WTC11 (cell line): Measurements from ENCODE around the gene IFRD1. TPM values are rescaled to one million over a fixed set of nuclear protein-coding genes. Genes with fewer than 3 reads are reported as not detected.

Experiments used
- ATAC-seq: fragments of 200-7000 bp; cut with Tn5 transposase; 2 replicates; pipeline ENCODE4 v1.10.0; 2021; ENCODE audit warnings: mild to moderate bottlenecking, moderate library complexity
- CTCF ChIA-PET: fragments of 300-600 bp; sonication (Branson Sonifier 250); formaldehyde crosslinking; loops from one replicate; lab custom pipeline; 2021; ENCODE audit warnings: antibody characterized with exemption; lab: Charles Lee
- POLR2A ChIA-PET: fragments of 350-600 bp; sonication (Branson Sonifier 250); formaldehyde crosslinking; loops from one replicate; lab custom pipeline; 2021; ENCODE audit warnings: antibody characterized with exemption; lab: Charles Lee
- DNase-seq: peaks from one replicate; pipeline ENCODE4 v3.0.0; 2021; ENCODE audit warnings: low spot score
- H3K27ac Mint-ChIP-seq: 2 replicates; pipeline ENCODE4 v1.8.0; 2021; ENCODE audit warnings: mixed read lengths
- H3K27me3 Mint-ChIP-seq: 2 replicates; pipeline ENCODE4 v1.8.0; 2021; ENCODE audit warnings: low read depth, mild to moderate bottlenecking, moderate library complexity, mixed read lengths
- H3K36me3 Mint-ChIP-seq: 2 replicates; pipeline ENCODE4 v1.8.0; 2021; ENCODE audit warnings: mixed read lengths
- H3K4me1 Mint-ChIP-seq: 2 replicates; pipeline ENCODE4 v1.8.0; 2022; ENCODE audit warnings: mixed read lengths
- H3K4me3 Mint-ChIP-seq: 2 replicates; pipeline ENCODE4 v1.8.0; 2021; ENCODE audit warnings: mild to moderate bottlenecking, moderate library complexity, mixed read lengths
- H3K9me3 Mint-ChIP-seq: 2 replicates; pipeline ENCODE4 v1.8.0; 2021; ENCODE audit warnings: mixed read lengths
- ATF1 ChIP-seq: sonication (generic); formaldehyde crosslinking; IDR thresholded peaks from 2 replicates; pipeline ENCODE4 v1.8.1; 2023; ENCODE audit warnings: mild to moderate bottlenecking, moderate library complexity, missing genetic modification reagents
- ETV6 ChIP-seq: sonication (generic); formaldehyde crosslinking; IDR thresholded peaks from 2 replicates; pipeline ENCODE4 v1.8.1; 2022; ENCODE audit warnings: mild to moderate bottlenecking, missing genetic modification reagents
- GABPB1 ChIP-seq: sonication (generic); formaldehyde crosslinking; IDR thresholded peaks from 2 replicates; pipeline ENCODE4 v1.8.1; 2023; ENCODE audit warnings: mild to moderate bottlenecking, missing genetic modification reagents
- GRHL2 ChIP-seq: fragments of 250-450 bp; sonication (Bioruptor Pico); IDR thresholded peaks from 2 replicates; pipeline ENCODE4 v1.8.0; 2022; ENCODE audit warnings: mild to moderate bottlenecking, moderate library complexity; ENCODE audit not compliant: insufficient replicate concordance, severe bottlenecking
- GTF2I ChIP-seq: fragments of 250-450 bp; sonication (Bioruptor Pico); conservative IDR thresholded peaks from 2 replicates; pipeline ENCODE4 v1.4.0; 2021; ENCODE audit warnings: mild to moderate bottlenecking
- IRF2 ChIP-seq: sonication (generic); formaldehyde crosslinking; IDR thresholded peaks from 2 replicates; pipeline ENCODE4 v1.8.0; 2022; ENCODE audit warnings: low read depth, missing genetic modification reagents, borderline replicate concordance
- NFYB ChIP-seq: sonication (generic); formaldehyde crosslinking; conservative IDR thresholded peaks from 2 replicates; pipeline ENCODE4 v1.8.0; 2022; ENCODE audit warnings: low read depth, missing genetic modification reagents
- NR3C1 ChIP-seq: sonication (generic); formaldehyde crosslinking; conservative IDR thresholded peaks from 2 replicates; pipeline ENCODE4 v1.8.1; 2023; ENCODE audit warnings: low read depth, mild to moderate bottlenecking, missing genetic modification reagents
- OVOL2 ChIP-seq: fragments of 250-450 bp; sonication (Bioruptor Pico); IDR thresholded peaks from 2 replicates; pipeline ENCODE4 v1.9.0; 2021; ENCODE audit warnings: mild to moderate bottlenecking, borderline replicate concordance
- TCF7 ChIP-seq: sonication (generic); formaldehyde crosslinking; IDR thresholded peaks from 2 replicates; pipeline ENCODE4 v1.8.0; 2022; ENCODE audit warnings: mild to moderate bottlenecking, low read depth, missing genetic modification reagents, moderate library complexity
- ZBTB21 ChIP-seq: sonication (generic); formaldehyde crosslinking; IDR thresholded peaks from 2 replicates; pipeline ENCODE4 v1.8.1; 2023; ENCODE audit warnings: mild to moderate bottlenecking, missing genetic modification reagents, borderline replicate concordance
- ZNF232 ChIP-seq: sonication (generic); formaldehyde crosslinking; IDR thresholded peaks from 2 replicates; pipeline ENCODE4 v1.8.0; 2022; ENCODE audit warnings: mild to moderate bottlenecking, missing genetic modification reagents
- total RNA-seq: library from RNA; stranded (reverse); gene quantifications from 3 replicates; pipeline ENCODE4 v1.2.3, GENCODE V29; 2021
- TF ChIP-seq, protein P1 (sequence below): sonication (generic); formaldehyde crosslinking; IDR thresholded peaks from 2 replicates; pipeline ENCODE4 v1.8.1; 2022; ENCODE audit warnings: missing genetic modification reagents, borderline replicate concordance
- TF ChIP-seq, protein P2 (sequence below): sonication (generic); formaldehyde crosslinking; IDR thresholded peaks from 2 replicates; pipeline ENCODE4 v1.8.1; 2023; ENCODE audit warnings: mild to moderate bottlenecking, moderate library complexity, missing genetic modification reagents
- TF ChIP-seq, protein P3 (sequence below): fragments of 250-450 bp; sonication (Bioruptor Pico); IDR thresholded peaks from 2 replicates; pipeline ENCODE4 v2.1.2; 2022; ENCODE audit warnings: mild to moderate bottlenecking, moderate library complexity
- TF ChIP-seq, protein P4 (sequence below): fragments of 200-600 bp; IDR thresholded peaks from 2 replicates; pipeline ENCODE4 v1.8.0; 2022; ENCODE audit warnings: antibody characterized with exemption
- TF ChIP-seq, protein P5 (sequence below): sonication (generic); formaldehyde crosslinking; IDR thresholded peaks from 2 replicates; pipeline ENCODE4 v1.8.0; 2022; ENCODE audit warnings: mild to moderate bottlenecking, missing genetic modification reagents
- TF ChIP-seq, protein P6 (sequence below): sonication (generic); formaldehyde crosslinking; IDR thresholded peaks from 2 replicates; pipeline ENCODE4 v1.8.1; 2023; ENCODE audit warnings: mild to moderate bottlenecking, missing genetic modification reagents, borderline replicate concordance
- TF ChIP-seq, protein P7 (sequence below): fragments of 250-450 bp; sonication (Bioruptor Pico); IDR thresholded peaks from 2 replicates; pipeline ENCODE4 v1.9.0; 2021; ENCODE audit warnings: mild to moderate bottlenecking
- TF ChIP-seq, protein P8 (sequence below): sonication (generic); formaldehyde crosslinking; IDR thresholded peaks from 2 replicates; pipeline ENCODE4 v1.8.1; 2023; ENCODE audit warnings: mild to moderate bottlenecking, missing genetic modification reagents, moderate library complexity
- TF ChIP-seq, protein P9 (sequence below): sonication (generic); formaldehyde crosslinking; IDR thresholded peaks from 2 replicates; pipeline ENCODE4 v1.8.1; 2023; ENCODE audit warnings: mild to moderate bottlenecking, missing genetic modification reagents

IFRD1 gene
- total RNA-seq, 1 experiment from 2014 or later, result 31.2 TPM

DNA sequence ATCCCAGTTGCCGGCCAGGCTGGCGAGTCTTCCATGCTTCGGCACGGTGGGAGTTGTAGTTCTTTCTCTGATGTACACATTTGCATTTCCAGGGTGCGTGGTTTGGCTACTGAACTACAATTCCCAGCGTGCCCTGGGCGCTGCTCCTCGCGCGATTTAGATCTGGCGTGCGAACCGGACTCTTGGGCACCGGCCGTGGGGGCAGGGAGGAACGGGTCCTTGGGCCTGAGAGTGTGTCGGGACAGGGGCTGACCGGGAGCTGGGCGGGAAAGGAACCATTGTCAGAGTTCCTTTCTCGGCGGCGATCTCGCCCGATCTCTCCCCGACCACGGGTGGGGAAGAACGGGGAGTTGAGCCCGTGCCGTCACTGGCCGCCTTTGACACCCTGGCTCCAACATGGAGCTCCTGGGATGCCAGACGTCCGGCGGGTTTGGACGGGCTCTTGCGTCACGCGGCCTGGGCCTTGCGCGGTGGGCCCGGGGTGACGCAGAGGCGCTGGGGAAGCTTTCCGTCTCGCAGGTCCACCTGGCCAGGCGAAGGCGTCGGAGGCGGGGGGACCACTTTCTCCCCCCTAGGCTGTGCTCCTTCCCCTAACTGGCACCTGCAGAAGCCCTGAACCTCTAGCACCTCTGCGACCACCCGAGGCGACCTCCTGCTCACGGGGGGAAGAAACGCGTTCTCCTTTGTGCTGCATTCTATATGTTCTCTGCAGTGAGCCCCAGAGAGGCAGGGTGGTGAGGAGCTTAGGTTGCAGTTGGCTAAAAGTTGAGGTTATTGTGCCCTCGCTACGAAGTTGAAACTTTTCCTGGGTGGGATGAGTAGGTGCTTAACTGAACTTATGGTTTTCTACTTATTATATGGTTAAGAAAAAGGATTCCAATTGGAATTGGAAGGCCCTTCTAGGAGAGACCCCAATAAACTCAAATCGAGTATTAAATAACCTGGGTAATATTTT lies 824 bp downstream of the IFRD1 start:
- POLR2A ChIA-PET, result interaction anchor here (0.7 to 2.4 kb wide), 16 partner anchors 8 to 694 kb away, joined by 3 to 18 read pairs (median 4); partner anchors contain the start of genes DOCK4, LSMEM1 and ZNF277
- peak overlapping the region; percentile 99 for H3K27ac Mint-ChIP-seq
- peaks cover 33% of the 10 kb centered on the region for H3K4me1 Mint-ChIP-seq
- no peaks in the 10 kb centered on the region for H3K27me3 Mint-ChIP-seq
- CTCF ChIA-PET, result interaction anchor here (0.9 to 2.9 kb wide), 6 partner anchors 23 to 709 kb away, joined by 3 to 11 read pairs (median 6); no protein-coding TSS in a partner anchor
- peak overlapping the region; percentile 94 for H3K4me3 Mint-ChIP-seq
- DNase-seq, result peak; percentile 93
- no peaks in the 10 kb centered on the region for H3K9me3 Mint-ChIP-seq
- ATAC-seq, result peak; percentile 74
- H3K36me3 Mint-ChIP-seq, result peaks cover 7% of the 10 kb centered on the region
- TF ChIP-seq ZBTB21 (CRISPR knock-in tag) (no peak; the same call in 1 of the 2 replicates), GABPB1 (CRISPR knock-in tag) (peak; percentile 95), NR3C1 (CRISPR knock-in tag) (no peak), NFYB (CRISPR knock-in tag) (no peak), GTF2I (CRISPR knock-in tag) (no peak; the same call in 1 of the 2 replicates), ZNF232 (CRISPR knock-in tag) (no peak), GRHL2 (CRISPR knock-in tag) (no peak), IRF2 (CRISPR knock-in tag) (no peak), TCF7 (no peak), ATF1 (CRISPR knock-in tag) (no peak; the same call in 1 of the 2 replicates), OVOL2 (CRISPR knock-in tag) (no peak), ETV6 (CRISPR knock-in tag) (no peak)
- TF ChIP-seq, protein P1, sequence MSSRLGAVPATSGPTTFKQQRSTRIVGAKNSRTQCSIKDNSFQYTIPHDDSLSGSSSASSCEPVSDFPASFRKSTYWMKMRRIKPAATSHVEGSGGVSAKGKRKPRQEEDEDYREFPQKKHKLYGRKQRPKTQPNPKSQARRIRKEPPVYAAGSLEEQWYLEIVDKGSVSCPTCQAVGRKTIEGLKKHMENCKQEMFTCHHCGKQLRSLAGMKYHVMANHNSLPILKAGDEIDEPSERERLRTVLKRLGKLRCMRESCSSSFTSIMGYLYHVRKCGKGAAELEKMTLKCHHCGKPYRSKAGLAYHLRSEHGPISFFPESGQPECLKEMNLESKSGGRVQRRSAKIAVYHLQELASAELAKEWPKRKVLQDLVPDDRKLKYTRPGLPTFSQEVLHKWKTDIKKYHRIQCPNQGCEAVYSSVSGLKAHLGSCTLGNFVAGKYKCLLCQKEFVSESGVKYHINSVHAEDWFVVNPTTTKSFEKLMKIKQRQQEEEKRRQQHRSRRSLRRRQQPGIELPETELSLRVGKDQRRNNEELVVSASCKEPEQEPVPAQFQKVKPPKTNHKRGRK (CRISPR knock-in tag), result no peak
- TF ChIP-seq, protein P2, sequence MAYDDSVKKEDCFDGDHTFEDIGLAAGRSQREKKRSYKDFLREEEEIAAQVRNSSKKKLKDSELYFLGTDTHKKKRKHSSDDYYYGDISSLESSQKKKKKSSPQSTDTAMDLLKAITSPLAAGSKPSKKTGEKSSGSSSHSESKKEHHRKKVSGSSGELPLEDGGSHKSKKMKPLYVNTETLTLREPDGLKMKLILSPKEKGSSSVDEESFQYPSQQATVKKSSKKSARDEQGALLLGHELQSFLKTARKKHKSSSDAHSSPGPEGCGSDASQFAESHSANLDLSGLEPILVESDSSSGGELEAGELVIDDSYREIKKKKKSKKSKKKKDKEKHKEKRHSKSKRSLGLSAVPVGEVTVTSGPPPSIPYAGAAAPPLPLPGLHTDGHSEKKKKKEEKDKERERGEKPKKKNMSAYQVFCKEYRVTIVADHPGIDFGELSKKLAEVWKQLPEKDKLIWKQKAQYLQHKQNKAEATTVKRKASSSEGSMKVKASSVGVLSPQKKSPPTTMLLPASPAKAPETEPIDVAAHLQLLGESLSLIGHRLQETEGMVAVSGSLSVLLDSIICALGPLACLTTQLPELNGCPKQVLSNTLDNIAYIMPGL, result peak; percentile 89
- TF ChIP-seq, protein P3, sequence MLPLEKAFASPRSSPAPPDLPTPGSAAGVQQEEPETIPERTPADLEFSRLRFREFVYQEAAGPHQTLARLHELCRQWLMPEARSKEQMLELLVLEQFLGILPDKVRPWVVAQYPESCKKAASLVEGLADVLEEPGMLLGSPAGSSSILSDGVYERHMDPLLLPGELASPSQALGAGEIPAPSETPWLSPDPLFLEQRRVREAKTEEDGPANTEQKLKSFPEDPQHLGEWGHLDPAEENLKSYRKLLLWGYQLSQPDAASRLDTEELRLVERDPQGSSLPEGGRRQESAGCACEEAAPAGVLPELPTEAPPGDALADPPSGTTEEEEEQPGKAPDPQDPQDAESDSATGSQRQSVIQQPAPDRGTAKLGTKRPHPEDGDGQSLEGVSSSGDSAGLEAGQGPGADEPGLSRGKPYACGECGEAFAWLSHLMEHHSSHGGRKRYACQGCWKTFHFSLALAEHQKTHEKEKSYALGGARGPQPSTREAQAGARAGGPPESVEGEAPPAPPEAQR (CRISPR knock-in tag), result no peak
- TF ChIP-seq, protein P4, sequence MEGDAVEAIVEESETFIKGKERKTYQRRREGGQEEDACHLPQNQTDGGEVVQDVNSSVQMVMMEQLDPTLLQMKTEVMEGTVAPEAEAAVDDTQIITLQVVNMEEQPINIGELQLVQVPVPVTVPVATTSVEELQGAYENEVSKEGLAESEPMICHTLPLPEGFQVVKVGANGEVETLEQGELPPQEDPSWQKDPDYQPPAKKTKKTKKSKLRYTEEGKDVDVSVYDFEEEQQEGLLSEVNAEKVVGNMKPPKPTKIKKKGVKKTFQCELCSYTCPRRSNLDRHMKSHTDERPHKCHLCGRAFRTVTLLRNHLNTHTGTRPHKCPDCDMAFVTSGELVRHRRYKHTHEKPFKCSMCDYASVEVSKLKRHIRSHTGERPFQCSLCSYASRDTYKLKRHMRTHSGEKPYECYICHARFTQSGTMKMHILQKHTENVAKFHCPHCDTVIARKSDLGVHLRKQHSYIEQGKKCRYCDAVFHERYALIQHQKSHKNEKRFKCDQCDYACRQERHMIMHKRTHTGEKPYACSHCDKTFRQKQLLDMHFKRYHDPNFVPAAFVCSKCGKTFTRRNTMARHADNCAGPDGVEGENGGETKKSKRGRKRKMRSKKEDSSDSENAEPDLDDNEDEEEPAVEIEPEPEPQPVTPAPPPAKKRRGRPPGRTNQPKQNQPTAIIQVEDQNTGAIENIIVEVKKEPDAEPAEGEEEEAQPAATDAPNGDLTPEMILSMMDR, result no peak
- TF ChIP-seq, protein P5, sequence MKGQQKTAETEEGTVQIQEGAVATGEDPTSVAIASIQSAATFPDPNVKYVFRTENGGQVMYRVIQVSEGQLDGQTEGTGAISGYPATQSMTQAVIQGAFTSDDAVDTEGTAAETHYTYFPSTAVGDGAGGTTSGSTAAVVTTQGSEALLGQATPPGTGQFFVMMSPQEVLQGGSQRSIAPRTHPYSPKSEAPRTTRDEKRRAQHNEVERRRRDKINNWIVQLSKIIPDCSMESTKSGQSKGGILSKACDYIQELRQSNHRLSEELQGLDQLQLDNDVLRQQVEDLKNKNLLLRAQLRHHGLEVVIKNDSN (CRISPR knock-in tag), result peak; percentile 32; the same call in 1 of the 2 replicates
- TF ChIP-seq, protein P6, sequence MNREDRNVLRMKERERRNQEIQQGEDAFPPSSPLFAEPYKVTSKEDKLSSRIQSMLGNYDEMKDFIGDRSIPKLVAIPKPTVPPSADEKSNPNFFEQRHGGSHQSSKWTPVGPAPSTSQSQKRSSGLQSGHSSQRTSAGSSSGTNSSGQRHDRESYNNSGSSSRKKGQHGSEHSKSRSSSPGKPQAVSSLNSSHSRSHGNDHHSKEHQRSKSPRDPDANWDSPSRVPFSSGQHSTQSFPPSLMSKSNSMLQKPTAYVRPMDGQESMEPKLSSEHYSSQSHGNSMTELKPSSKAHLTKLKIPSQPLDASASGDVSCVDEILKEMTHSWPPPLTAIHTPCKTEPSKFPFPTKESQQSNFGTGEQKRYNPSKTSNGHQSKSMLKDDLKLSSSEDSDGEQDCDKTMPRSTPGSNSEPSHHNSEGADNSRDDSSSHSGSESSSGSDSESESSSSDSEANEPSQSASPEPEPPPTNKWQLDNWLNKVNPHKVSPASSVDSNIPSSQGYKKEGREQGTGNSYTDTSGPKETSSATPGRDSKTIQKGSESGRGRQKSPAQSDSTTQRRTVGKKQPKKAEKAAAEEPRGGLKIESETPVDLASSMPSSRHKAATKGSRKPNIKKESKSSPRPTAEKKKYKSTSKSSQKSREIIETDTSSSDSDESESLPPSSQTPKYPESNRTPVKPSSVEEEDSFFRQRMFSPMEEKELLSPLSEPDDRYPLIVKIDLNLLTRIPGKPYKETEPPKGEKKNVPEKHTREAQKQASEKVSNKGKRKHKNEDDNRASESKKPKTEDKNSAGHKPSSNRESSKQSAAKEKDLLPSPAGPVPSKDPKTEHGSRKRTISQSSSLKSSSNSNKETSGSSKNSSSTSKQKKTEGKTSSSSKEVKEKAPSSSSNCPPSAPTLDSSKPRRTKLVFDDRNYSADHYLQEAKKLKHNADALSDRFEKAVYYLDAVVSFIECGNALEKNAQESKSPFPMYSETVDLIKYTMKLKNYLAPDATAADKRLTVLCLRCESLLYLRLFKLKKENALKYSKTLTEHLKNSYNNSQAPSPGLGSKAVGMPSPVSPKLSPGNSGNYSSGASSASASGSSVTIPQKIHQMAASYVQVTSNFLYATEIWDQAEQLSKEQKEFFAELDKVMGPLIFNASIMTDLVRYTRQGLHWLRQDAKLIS (CRISPR knock-in tag), result no peak
- TF ChIP-seq, protein P7, sequence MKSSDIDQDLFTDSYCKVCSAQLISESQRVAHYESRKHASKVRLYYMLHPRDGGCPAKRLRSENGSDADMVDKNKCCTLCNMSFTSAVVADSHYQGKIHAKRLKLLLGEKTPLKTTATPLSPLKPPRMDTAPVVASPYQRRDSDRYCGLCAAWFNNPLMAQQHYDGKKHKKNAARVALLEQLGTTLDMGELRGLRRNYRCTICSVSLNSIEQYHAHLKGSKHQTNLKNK (CRISPR knock-in tag), result no peak
- TF ChIP-seq, protein P8, sequence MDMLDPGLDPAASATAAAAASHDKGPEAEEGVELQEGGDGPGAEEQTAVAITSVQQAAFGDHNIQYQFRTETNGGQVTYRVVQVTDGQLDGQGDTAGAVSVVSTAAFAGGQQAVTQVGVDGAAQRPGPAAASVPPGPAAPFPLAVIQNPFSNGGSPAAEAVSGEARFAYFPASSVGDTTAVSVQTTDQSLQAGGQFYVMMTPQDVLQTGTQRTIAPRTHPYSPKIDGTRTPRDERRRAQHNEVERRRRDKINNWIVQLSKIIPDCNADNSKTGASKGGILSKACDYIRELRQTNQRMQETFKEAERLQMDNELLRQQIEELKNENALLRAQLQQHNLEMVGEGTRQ (CRISPR knock-in tag), result peak; percentile 47; the same call in 1 of the 2 replicates
- TF ChIP-seq, protein P9, sequence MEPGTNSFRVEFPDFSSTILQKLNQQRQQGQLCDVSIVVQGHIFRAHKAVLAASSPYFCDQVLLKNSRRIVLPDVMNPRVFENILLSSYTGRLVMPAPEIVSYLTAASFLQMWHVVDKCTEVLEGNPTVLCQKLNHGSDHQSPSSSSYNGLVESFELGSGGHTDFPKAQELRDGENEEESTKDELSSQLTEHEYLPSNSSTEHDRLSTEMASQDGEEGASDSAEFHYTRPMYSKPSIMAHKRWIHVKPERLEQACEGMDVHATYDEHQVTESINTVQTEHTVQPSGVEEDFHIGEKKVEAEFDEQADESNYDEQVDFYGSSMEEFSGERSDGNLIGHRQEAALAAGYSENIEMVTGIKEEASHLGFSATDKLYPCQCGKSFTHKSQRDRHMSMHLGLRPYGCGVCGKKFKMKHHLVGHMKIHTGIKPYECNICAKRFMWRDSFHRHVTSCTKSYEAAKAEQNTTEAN (CRISPR knock-in tag), result no peak; the same call in 1 of the 2 replicates
